ENCODE measurements around the gene CCL11.
A peak's percentile ranks its signal among the peaks of the same experiment; 100 is the strongest.

Gene CCL11

DNA sequence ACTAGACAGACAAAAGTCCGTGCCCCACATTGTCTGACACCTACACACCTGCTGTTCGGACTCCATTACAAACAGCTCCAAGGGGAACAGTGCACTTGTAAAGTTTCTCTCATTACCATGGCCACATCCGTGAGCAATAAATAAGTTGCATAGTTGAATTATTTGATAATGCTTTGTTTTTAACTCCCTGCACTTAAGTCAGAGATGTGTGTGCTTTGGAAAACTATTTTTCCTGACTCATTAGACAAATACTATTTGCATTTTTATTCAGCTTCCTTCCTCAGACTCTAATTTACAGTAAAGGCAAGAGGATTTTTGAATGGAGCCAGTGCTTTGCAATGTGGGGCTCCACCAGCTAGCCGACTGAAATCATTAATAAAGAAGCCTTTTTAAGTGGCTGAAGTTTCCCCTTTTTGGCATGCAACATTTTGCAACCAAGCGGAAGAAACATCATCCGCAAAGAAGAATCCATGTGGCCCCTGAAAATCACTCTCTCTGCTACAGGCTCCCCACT lies 37.0 kb upstream of the CCL11 start:
- no peaks in the 10 kb centered on the region for H3K27me3 ChIP-seq (ENCODE audit: control insufficient read depth in 1 of 2, insufficient read depth in 2 of 2, low read length in 2 of 2)
- H3K9me3 ChIP-seq (ENCODE audit: control insufficient read depth in 1 of 2, low read length in 2 of 2) = no peaks in the 10 kb centered on the region
- H3K27ac ChIP-seq (ENCODE audit: low read depth, low read length) = no peak overlapping the region
- peaks cover 50 to 56% of the 10 kb centered on the region in 2 donors for H3K4me1 ChIP-seq (ENCODE audit: control insufficient read depth in 1 of 2, insufficient read depth in 2 of 2, low read length in 2 of 2)
- H3K36me3 ChIP-seq (ENCODE audit: control insufficient read depth in 1 of 2, insufficient read depth in 2 of 2, low read length in 2 of 2) = no peaks in the 10 kb centered on the region
- H3K4me3 ChIP-seq (ENCODE audit: low read depth in 1 of 2, low read length in 2 of 2) = peak overlapping the region in 1 of 2 donors; percentile 16
- no peak overlapping the region for H3K9ac ChIP-seq (ENCODE audit: low read depth in 1 of 2, low read length in 2 of 2)

DNA sequence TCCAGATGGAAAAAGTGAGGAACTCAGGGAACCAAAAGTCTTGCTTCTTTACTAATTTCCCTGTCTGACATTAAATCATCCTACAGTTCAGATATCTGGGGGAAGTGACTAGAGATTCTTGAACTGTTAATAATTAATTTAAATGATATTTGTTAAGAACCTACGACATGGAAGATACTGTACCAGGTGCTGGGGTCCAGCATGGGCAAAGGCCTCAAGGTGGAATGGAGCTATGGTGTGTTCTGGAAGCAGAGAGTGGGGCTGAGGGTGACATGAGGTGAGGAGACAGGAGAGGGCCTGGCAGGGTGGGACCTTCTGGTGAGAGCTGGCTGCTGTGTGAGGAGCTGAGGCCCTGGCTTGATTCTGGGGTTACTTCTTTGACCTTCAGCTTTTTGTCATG lies 36.5 kb upstream of the CCL11 start:
- no peaks in the 10 kb centered on the region for H3K27me3 ChIP-seq (ENCODE audit: control insufficient read depth in 1 of 2, insufficient read depth in 2 of 2, low read length in 2 of 2)
- no peaks in the 10 kb centered on the region for H3K36me3 ChIP-seq (ENCODE audit: control insufficient read depth in 1 of 2, insufficient read depth in 2 of 2, low read length in 2 of 2)
- no peak overlapping the region for H3K27ac ChIP-seq (ENCODE audit: low read depth, low read length)
- H3K9ac ChIP-seq (ENCODE audit: low read depth in 1 of 2, low read length in 2 of 2) = no peak overlapping the region
- H3K4me1 ChIP-seq (ENCODE audit: control insufficient read depth in 1 of 2, insufficient read depth in 2 of 2, low read length in 2 of 2) = peaks cover 51 to 61% of the 10 kb centered on the region in 2 donors
- no peaks in the 10 kb centered on the region for H3K9me3 ChIP-seq (ENCODE audit: control insufficient read depth in 1 of 2, low read length in 2 of 2)
- peak overlapping the region in 1 of 2 donors; percentile 16 for H3K4me3 ChIP-seq (ENCODE audit: low read depth in 1 of 2, low read length in 2 of 2)

DNA sequence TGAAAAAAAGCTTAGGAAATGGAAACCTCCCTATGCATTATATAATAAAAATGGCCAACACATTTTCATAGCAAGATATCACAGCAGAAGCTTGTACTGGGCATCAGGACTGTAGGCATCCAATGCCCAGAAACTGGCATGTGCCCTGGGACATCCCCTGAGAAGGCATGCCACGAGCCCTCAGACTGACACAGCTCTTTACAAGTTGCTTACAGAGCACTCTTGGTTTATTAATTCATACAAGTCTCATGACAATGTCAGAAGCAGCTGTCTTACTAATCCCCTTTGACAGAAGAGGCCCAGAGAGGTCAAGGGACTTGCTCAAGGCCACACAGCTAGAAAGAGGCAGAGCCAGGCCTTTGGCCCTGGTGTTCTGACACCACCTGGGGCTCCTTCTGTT lies 36.1 kb upstream of the CCL11 start:
- Histone ChIP-seq H3K4me1 (ENCODE audit: control insufficient read depth in 1 of 2, insufficient read depth in 2 of 2, low read length in 2 of 2) (peaks cover 51 to 61% of the 10 kb centered on the region in 2 donors), H3K27me3 (ENCODE audit: control insufficient read depth in 1 of 2, insufficient read depth in 2 of 2, low read length in 2 of 2) (no peaks in the 10 kb centered on the region), H3K9me3 (ENCODE audit: control insufficient read depth in 1 of 2, low read length in 2 of 2) (no peaks in the 10 kb centered on the region), H3K4me3 (ENCODE audit: low read depth in 1 of 2, low read length in 2 of 2) (no peak overlapping the region), H3K36me3 (ENCODE audit: control insufficient read depth in 1 of 2, insufficient read depth in 2 of 2, low read length in 2 of 2) (no peaks in the 10 kb centered on the region), H3K27ac (ENCODE audit: low read depth, low read length) (no peak overlapping the region), H3K9ac (ENCODE audit: low read depth in 1 of 2, low read length in 2 of 2) (no peak overlapping the region)

DNA sequence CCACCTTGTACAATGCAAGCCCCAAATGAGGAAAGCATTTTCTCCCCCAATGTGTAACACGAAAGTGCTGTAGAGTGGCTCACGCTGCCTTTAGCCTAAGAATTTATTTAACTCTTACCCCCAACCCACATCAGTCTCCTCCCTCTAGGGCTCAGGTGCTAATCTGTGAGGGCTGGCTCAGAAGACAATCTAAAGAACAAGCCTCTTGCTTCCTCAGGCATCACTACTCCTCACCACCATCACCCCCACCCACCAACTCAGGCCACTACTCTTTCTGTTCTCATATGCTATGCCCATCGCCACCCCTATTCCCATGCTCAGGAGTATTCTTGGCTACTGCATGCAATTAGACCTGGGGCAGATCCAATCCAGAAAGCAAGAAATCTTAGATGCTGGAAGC lies 34.4 kb upstream of the CCL11 start:
- H3K9me3 ChIP-seq (ENCODE audit: control insufficient read depth in 1 of 2, low read length in 2 of 2) = no peaks in the 10 kb centered on the region
- no peak overlapping the region for H3K4me3 ChIP-seq (ENCODE audit: low read depth in 1 of 2, low read length in 2 of 2)
- no peaks in the 10 kb centered on the region for H3K27me3 ChIP-seq (ENCODE audit: control insufficient read depth in 1 of 2, insufficient read depth in 2 of 2, low read length in 2 of 2)
- H3K9ac ChIP-seq (ENCODE audit: low read depth in 1 of 2, low read length in 2 of 2) = no peak overlapping the region
- H3K4me1 ChIP-seq (ENCODE audit: control insufficient read depth in 1 of 2, insufficient read depth in 2 of 2, low read length in 2 of 2) = peaks cover 47 to 68% of the 10 kb centered on the region in 2 donors
- H3K27ac ChIP-seq (ENCODE audit: low read depth, low read length) = no peak overlapping the region
- no peaks in the 10 kb centered on the region for H3K36me3 ChIP-seq (ENCODE audit: control insufficient read depth in 1 of 2, insufficient read depth in 2 of 2, low read length in 2 of 2)

DNA sequence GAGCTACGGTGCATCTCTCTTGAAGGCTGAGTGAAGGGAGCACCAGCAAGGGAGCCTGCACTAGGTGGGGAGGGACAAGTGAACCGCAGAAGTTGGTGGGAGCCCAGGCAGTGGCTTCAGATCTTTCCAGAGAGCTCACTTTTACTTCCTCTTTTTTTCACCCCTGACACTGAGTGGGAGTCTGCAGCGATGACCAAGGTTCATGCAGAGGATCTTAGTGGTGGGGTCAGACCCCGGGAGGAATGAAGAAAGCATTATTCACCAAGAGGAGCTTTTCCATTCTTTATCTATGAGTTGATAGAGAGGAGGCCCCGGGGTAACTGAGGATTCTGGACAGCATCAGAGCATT lies 33.5 kb upstream of the CCL11 start:
- Histone ChIP-seq H3K4me3 (ENCODE audit: low read depth in 1 of 2, low read length in 2 of 2) (no peak overlapping the region), H3K9ac (ENCODE audit: low read depth in 1 of 2, low read length in 2 of 2) (no peak overlapping the region), H3K9me3 (ENCODE audit: control insufficient read depth in 1 of 2, low read length in 2 of 2) (no peaks in the 10 kb centered on the region)

DNA sequence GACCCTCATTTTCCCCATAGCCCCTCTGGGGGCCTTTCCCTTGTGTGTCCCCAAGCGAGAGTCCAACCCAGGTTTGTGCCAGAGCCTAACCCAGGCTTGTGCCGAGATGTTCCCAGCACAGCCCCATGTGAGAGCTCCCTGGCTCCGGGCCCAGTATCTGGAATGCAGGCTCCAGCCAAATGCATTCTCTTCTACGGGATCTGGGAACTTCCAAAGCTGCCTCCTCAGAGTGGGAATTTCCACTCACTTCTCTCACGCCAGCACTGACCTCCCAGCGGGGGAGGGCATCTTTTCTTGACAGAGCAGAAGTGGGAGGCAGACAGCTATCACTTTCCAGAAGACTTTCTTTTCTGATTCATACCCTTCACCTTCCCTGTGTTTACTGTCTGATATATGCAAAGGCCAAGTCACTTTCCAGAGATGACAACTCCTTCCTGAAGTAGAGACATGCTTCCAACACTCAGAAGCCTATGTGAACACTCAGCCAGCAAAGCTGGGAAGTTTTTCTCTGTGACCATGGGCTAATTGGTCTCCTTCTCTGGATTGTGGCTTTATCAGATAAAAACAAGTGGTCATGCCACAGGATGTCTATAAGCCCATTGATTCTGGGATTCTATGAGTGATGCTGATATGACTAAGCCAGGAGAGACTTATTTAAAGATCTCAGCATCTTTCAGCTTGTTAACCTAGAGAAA lies 33.0 kb upstream of the CCL11 start:
- H3K36me3 ChIP-seq (ENCODE audit: control insufficient read depth in 1 of 2, insufficient read depth in 2 of 2, low read length in 2 of 2) = no peaks in the 10 kb centered on the region
- peaks cover 47 to 66% of the 10 kb centered on the region in 2 donors for H3K4me1 ChIP-seq (ENCODE audit: control insufficient read depth in 1 of 2, insufficient read depth in 2 of 2, low read length in 2 of 2)
- no peaks in the 10 kb centered on the region for H3K27me3 ChIP-seq (ENCODE audit: control insufficient read depth in 1 of 2, insufficient read depth in 2 of 2, low read length in 2 of 2)
- H3K9ac ChIP-seq (ENCODE audit: low read depth in 1 of 2, low read length in 2 of 2) = no peak overlapping the region
- H3K27ac ChIP-seq (ENCODE audit: low read depth, low read length) = peak overlapping the region; percentile 53
- no peaks in the 10 kb centered on the region for H3K9me3 ChIP-seq (ENCODE audit: control insufficient read depth in 1 of 2, low read length in 2 of 2)
- no peak overlapping the region for H3K4me3 ChIP-seq (ENCODE audit: low read depth in 1 of 2, low read length in 2 of 2)

More for the DNA sequence above, 33.5 kb upstream of the CCL11 start:
- peak overlapping the region; percentile 15 for H3K27ac ChIP-seq (ENCODE audit: low read depth, low read length)
- H3K27me3 ChIP-seq (ENCODE audit: control insufficient read depth in 1 of 2, insufficient read depth in 2 of 2, low read length in 2 of 2) = no peaks in the 10 kb centered on the region
- H3K36me3 ChIP-seq (ENCODE audit: control insufficient read depth in 1 of 2, insufficient read depth in 2 of 2, low read length in 2 of 2) = no peaks in the 10 kb centered on the region
- peaks cover 47 to 67% of the 10 kb centered on the region in 2 donors for H3K4me1 ChIP-seq (ENCODE audit: control insufficient read depth in 1 of 2, insufficient read depth in 2 of 2, low read length in 2 of 2)

DNA sequence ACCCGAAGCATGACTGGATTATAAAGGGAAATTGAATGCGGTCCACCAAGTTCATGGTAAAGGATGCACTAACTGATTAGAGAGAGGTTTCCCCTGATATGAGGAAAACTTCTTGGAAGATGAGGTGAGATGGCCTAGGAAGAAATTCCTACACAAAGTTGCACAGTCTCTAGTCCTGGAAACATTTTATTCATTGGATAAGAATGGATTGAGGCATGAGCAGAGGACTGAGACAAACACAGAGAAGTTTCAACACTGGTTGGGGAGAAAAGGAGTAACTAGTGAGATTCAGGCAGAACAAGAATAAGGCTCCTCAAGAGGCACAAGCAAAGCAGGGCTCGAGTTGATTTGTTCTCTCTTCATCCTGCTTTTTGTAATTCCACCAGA lies 32.4 kb upstream of the CCL11 start:
- Histone ChIP-seq H3K9ac (ENCODE audit: low read depth in 1 of 2, low read length in 2 of 2) (no peak overlapping the region), H3K9me3 (ENCODE audit: control insufficient read depth in 1 of 2, low read length in 2 of 2) (no peaks in the 10 kb centered on the region), H3K36me3 (ENCODE audit: control insufficient read depth in 1 of 2, insufficient read depth in 2 of 2, low read length in 2 of 2) (no peaks in the 10 kb centered on the region), H3K27me3 (ENCODE audit: control insufficient read depth in 1 of 2, insufficient read depth in 2 of 2, low read length in 2 of 2) (no peaks in the 10 kb centered on the region), H3K4me1 (ENCODE audit: control insufficient read depth in 1 of 2, insufficient read depth in 2 of 2, low read length in 2 of 2) (peaks cover 44 to 60% of the 10 kb centered on the region in 2 donors), H3K27ac (ENCODE audit: low read depth, low read length) (peak overlapping the region; percentile 53), H3K4me3 (ENCODE audit: low read depth in 1 of 2, low read length in 2 of 2) (no peak overlapping the region)

DNA sequence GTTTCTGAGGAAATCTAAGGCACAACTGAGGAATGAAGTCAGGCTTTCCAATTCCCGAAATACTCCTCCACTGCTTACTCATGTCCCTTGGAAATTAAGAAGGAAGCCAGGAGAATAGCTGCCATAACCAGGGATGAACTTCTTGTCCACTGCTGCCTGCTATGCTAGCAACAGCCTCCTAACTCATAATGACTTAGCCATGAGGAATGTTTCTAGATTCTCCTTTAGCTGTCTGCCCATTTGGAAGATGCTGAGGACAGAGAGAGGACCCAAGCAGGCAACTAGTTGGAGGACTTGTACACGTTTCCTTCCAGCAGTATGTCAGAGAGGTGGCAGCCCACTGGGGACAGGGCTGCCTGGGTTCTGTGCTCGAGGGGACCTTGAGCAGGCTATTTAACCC lies 31.4 kb upstream of the CCL11 start:
- Histone ChIP-seq H3K4me3 (ENCODE audit: low read depth in 1 of 2, low read length in 2 of 2) (no peak overlapping the region), H3K27ac (ENCODE audit: low read depth, low read length) (no peak overlapping the region), H3K27me3 (ENCODE audit: control insufficient read depth in 1 of 2, insufficient read depth in 2 of 2, low read length in 2 of 2) (no peaks in the 10 kb centered on the region), H3K9ac (ENCODE audit: low read depth in 1 of 2, low read length in 2 of 2) (no peak overlapping the region), H3K36me3 (ENCODE audit: control insufficient read depth in 1 of 2, insufficient read depth in 2 of 2, low read length in 2 of 2) (no peaks in the 10 kb centered on the region), H3K9me3 (ENCODE audit: control insufficient read depth in 1 of 2, low read length in 2 of 2) (no peaks in the 10 kb centered on the region), H3K4me1 (ENCODE audit: control insufficient read depth in 1 of 2, insufficient read depth in 2 of 2, low read length in 2 of 2) (peaks cover 33 to 50% of the 10 kb centered on the region in 2 donors)

DNA sequence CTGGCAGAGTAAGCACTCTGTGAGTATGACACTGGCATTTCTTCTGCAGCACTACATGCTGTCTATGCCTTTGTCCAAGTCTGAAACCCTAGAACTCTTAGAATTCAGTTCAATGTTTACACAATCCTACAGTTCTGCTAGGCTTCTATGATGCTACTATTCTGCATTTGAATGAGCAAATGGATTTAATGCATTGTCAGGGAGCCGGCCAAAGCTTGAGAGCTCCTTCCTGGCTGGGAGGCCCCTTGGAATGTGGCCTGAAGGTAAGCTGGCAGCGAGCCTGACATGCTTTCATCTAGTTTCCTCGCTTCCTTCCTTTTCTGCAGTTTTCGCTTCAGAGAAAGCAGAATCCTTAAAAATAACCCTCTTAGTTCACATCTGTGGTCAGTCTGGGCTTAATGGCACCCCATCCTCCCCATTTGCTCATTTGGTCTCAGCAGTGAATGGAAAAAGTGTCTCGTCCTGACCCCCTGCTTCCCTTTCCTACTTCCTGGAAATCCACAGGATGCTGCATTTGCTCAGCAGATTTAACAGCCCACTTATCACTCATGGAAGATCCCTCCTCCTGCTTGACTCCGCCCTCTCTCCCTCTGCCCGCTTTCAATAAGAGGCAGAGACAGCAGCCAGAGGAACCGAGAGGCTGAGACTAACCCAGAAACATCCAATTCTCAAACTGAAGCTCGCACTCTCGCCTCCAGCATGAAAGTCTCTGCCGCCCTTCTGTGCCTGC lies 30.7 kb upstream of the CCL11 start, which contains the start of gene CCL2:
TSS of gene CCL2 (plus strand) at position 635 of the 730 bp plus-strand sequence. CDS start at position 700, 65 bp downstream.
- peak within 1 kb of the TSS; percentile 27 for H3K27ac ChIP-seq (ENCODE audit: low read depth, low read length)
- H3K27me3 ChIP-seq (ENCODE audit: control insufficient read depth in 1 of 2, insufficient read depth in 2 of 2, low read length in 2 of 2) = no peaks in the 10 kb centered on the region
- no peaks in the 10 kb centered on the region for H3K9me3 ChIP-seq (ENCODE audit: control insufficient read depth in 1 of 2, low read length in 2 of 2)
- H3K4me3 ChIP-seq (ENCODE audit: low read depth in 1 of 2, low read length in 2 of 2) = peak within 1 kb of the TSS; percentile 41 to 63
- H3K9ac ChIP-seq (ENCODE audit: low read depth in 1 of 2, low read length in 2 of 2) = peak within 1 kb of the TSS; percentile 14 to 35
- no peaks in the 10 kb centered on the region for H3K36me3 ChIP-seq (ENCODE audit: control insufficient read depth in 1 of 2, insufficient read depth in 2 of 2, low read length in 2 of 2)
- peaks cover 27 to 43% of the 10 kb centered on the region in 2 donors for H3K4me1 ChIP-seq (ENCODE audit: control insufficient read depth in 1 of 2, insufficient read depth in 2 of 2, low read length in 2 of 2)

DNA sequence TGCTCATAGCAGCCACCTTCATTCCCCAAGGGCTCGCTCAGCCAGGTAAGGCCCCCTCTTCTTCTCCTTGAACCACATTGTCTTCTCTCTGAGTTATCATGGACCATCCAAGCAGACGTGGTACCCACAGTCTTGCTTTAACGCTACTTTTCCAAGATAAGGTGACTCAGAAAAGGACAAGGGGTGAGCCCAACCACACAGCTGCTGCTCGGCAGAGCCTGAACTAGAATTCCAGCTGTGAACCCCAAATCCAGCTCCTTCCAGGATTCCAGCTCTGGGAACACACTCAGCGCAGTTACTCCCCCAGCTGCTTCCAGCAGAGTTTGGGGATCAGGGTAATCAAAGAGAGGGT lies 30.2 kb upstream of the CCL11 start:
- Histone ChIP-seq H3K36me3 (ENCODE audit: control insufficient read depth in 1 of 2, insufficient read depth in 2 of 2, low read length in 2 of 2) (no peaks in the 10 kb centered on the region), H3K4me1 (ENCODE audit: control insufficient read depth in 1 of 2, insufficient read depth in 2 of 2, low read length in 2 of 2) (peaks cover 27 to 42% of the 10 kb centered on the region in 2 donors), H3K27ac (ENCODE audit: low read depth, low read length) (peak overlapping the region; percentile 27), H3K9ac (ENCODE audit: low read depth in 1 of 2, low read length in 2 of 2) (peak overlapping the region; percentile 14 to 35), H3K9me3 (ENCODE audit: control insufficient read depth in 1 of 2, low read length in 2 of 2) (no peaks in the 10 kb centered on the region), H3K4me3 (ENCODE audit: low read depth in 1 of 2, low read length in 2 of 2) (peak overlapping the region; percentile 41 to 63), H3K27me3 (ENCODE audit: control insufficient read depth in 1 of 2, insufficient read depth in 2 of 2, low read length in 2 of 2) (no peaks in the 10 kb centered on the region)

All from duodenal mucosa (tissue), 2 donors.